H4 (cell line): ENCODE results near the gene TRAK1. TPM values are rescaled to one million over a fixed set of nuclear protein-coding genes. Genes with fewer than 3 reads are reported as not detected.

Experiments used
- DNase-seq: peaks from one replicate; pipeline ENCODE4 v3.0.0-alpha.2; 2015; ENCODE audit warnings: low spot score
- total RNA-seq: library from RNA; depleted of rRNA; stranded (reverse); fragments of >200 nt; shearing (Covaris generic); gene quantifications from 2 replicates; pipeline ENCODE4 v1.2.3, GENCODE V29; 2014

Gene TRAK1
- total RNA-seq, 1 experiment from 2014 or later, result 4.3 TPM

GRCh38 chr3:42157540-42158538, 66.7 kb downstream of the TRAK1 start:
- no peak for DNase-seq

- DNase-seq, result no peak
Observed at GRCh38 chr3:42159147-42159546, 68.0 kb downstream of the TRAK1 start.

DNA sequence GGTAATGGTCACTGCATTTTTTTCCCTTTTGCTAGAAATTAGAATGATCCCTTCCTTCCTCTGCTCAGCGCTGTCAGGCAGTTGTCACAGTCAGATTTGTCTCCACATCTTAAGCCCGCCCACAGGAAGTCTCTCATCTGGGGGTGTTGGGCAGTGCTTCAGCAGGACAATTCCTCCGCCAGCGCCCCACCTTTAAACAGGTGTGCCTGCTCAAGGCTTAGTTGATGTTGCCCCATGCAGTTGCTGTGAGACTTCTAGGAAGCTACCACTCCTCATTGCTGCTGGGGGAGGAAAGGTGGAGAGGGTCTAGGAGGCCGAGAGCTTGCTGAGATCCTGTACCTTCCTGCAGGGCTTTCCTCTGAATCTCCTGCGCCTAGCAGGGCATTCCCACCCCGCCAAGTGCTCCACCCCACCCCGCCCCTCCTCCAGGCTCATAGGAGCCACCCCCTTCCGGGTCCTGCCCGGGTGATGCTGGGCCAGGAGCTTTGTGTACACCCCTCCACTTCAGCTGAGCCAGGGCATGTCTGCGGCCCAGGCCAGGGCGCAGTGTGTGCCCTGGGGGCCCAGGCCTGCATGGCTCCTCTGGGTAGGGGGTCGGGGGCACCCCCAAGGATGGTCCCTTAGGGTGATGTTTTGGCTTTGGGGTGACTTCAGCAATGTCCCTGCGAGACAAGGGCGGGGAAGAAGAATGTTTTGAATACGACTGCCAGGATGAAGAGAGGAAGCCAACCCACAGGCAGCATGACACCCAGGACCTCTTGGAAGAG, 68.7 kb downstream of the TRAK1 start:
- no peak for DNase-seq

- DNase-seq, result no peak
Observed at GRCh38 chr3:42161050-42161935, 70.1 kb downstream of the TRAK1 start.

- DNase-seq, result no peak
Observed at GRCh38 chr3:42162462-42162861, 71.3 kb downstream of the TRAK1 start.

DNA sequence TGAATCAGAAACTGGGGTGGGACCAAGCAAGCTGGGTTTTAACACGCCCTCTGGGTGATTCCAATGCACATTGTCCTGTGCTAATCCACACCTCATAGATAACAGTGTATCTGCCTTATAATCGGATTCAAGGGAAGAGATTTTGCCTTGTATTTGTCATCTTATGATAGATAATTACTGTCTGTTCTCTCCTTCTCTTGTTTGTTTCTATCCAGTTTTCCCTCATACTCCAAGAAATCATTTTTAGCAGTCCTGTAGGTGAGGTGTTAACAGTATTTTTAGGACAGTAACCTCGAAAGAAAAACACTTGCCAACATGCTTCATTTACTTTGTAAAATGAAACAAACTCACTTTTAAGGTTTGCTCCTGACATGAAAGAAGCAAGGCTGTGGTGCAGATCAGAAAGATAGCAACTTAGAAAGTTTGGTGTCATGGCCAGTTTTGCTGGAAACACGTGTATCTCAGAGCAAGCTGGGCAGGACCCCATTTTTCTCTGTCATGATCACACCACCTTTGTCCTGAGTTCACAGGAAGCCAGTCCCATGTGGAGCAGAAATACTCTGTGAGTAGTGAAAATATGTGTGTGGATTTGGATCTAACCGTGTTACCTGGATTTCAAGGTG, 72.6 kb downstream of the TRAK1 start:
- no peak for DNase-seq

DNA sequence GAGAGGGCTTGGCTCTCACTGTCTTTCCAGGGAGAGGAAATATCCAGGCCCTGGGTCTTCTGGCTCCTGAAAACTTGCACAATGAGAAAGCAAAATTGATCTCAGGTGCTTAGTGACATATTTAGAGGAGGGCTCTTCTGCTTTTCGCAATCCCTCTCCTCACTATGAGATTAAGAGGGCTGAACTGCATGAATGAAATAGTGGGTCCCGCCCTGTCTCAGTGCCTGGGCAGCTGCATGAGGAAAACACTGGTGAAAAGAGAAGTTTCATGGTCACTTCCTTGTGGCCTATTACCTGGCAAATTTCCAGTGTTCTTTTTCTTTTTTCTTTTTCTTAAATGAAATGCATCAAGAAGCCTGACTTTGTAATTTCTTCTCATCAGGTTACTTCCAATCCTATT, 73.5 kb downstream of the TRAK1 start:
- no peak for DNase-seq

DNA sequence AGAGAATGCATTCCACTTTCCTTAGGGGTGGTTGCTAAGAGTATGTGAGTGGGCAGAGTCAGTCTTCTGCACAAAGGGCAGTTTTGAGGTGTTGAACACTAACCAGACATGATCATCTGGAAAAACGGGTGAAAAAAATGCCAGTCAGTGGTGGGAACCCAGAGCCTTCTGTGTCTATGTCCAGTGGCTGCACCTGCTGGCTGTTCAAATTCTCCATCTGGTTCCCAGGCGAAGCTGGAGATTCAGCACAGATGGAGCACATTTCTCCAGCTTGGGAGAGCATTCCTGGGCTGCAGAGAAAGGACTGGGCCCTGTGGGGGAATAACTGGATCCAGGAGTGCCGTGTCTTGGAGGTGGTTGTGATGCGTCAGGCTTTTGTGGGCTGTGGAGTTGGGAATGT, 74.1 kb downstream of the TRAK1 start:
- no peak for DNase-seq

- no peak for DNase-seq
Observed at GRCh38 chr3:42166214-42166613, 75.1 kb downstream of the TRAK1 start.

GRCh38 chr3:42166662-42167300, 75.6 kb downstream of the TRAK1 start:
- DNase-seq, result no peak

- no peak for DNase-seq
Observed at GRCh38 chr3:42169579-42170120, 78.5 kb downstream of the TRAK1 start.

- DNase-seq, result no peak
Observed at GRCh38 chr3:42172047-42172654, 81.0 kb downstream of the TRAK1 start.

DNA sequence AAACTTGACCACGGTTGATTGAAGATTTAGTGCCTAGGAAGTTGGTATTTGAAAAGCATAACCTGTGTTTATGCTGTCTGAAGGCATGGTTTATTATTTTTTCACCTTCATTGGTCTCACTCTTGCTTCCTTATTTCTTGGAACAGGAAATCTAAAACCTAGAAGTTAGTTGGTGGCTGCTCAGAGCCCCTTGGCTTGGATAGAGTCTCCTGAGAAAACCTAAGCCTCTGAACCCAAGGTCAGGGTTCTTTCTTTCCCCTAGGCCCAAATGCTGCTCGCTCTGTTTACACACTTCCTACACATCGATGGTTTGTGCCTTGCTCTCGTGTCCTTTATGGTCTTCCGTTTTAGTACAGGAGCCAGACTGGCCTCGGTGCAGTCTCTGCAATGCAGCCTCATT, 82.2 kb downstream of the TRAK1 start:
- DNase-seq, result no peak

- DNase-seq, result no peak
Observed at GRCh38 chr3:42174679-42175385, 83.7 kb downstream of the TRAK1 start.

- DNase-seq, result no peak
Observed at GRCh38 chr3:42175386-42176240, 84.5 kb downstream of the TRAK1 start.

- no peak for DNase-seq
Observed at GRCh38 chr3:42176242-42177034, 85.3 kb downstream of the TRAK1 start.

GRCh38 chr3:42177068-42177800, 86.1 kb downstream of the TRAK1 start:
- DNase-seq, result no peak
